ENCODE results near the gene RAD51AP1. TPM values are rescaled to one million over a fixed set of nuclear protein-coding genes. Genes with fewer than 3 reads are reported as not detected.

The RAD51AP1 gene
- total RNA-seq, 1 experiment from 2014 or later, result 59.4 TPM

DNA sequence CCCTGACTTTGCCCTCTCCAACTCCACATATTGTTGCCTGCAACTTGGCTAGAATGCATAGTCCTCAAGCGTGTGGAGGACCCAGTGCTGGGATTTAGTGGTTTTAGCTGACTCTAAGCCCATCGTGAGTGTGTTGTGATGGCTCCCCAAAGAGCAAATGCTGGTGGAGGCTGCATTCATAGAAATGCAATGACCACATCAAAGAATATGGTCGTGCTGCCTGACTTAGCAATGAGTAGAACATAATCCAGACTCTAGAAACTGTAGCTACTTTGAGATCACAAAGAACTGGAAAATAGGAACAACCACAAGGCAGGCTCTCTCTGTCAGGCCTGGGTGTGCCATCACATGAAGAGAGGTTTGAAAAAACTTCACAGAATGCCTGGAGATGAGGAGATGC, 24.6 kb downstream of the RAD51AP1 start:
- Histone ChIP-seq H3K9me3 (ENCODE audit: control insufficient read depth, low read depth, low read length) (no peaks in the 10 kb centered on the region), H3K4me1 (ENCODE audit: insufficient read depth, low read length) (no peaks in the 10 kb centered on the region), H3K27ac (ENCODE audit: insufficient read length, low read depth, low read length) (no peak overlapping the region), H4K91ac (ENCODE audit: insufficient read length, low read depth, low read length) (no peak overlapping the region), H3K23ac (ENCODE audit: insufficient read length, low read depth, low read length) (no peak overlapping the region), H3K56ac (ENCODE audit: insufficient read length, low read depth, low read length) (no peak overlapping the region), H2BK5ac (ENCODE audit: insufficient read length, low read length) (no peak overlapping the region), H2BK120ac (ENCODE audit: low read depth, low read length, poor library complexity, severe bottlenecking) (no peak overlapping the region), H2BK12ac (ENCODE audit: insufficient read length, low read depth, low read length) (no peak overlapping the region), H4K8ac (replicated peaks; ENCODE audit: insufficient read length, low read depth, low read length) (no peak overlapping the region), H3K23me2 (ENCODE audit: insufficient read length, low read depth, low read length, poor library complexity, severe bottlenecking) (peaks cover 3% of the 10 kb centered on the region), H3K27me3 (ENCODE audit: insufficient read depth, low read length) (peaks cover 9% of the 10 kb centered on the region; the same call in 1 of the 2 replicates), H2BK15ac (ENCODE audit: low read depth, low read length) (no peak overlapping the region), H4K5ac (ENCODE audit: insufficient read length, low read depth, low read length) (no peak overlapping the region), H3T11ph (ENCODE audit: low read length) (no peak overlapping the region), H3K79me1 (ENCODE audit: insufficient read depth, low read depth, low read length, poor library complexity, severe bottlenecking) (no peaks in the 10 kb centered on the region), H3K79me2 (ENCODE audit: insufficient read depth, low read length) (no peaks in the 10 kb centered on the region), H2AK5ac (ENCODE audit: insufficient read length, low read length) (no peak overlapping the region), H3K18ac (ENCODE audit: insufficient read length, low read depth, low read length) (no peak overlapping the region), H3K9ac (ENCODE audit: extremely low read depth, insufficient read length, low read length) (no peak overlapping the region), H3K4ac (ENCODE audit: low read depth, low read length) (no peak overlapping the region), H3K14ac (ENCODE audit: insufficient read depth, low read length) (no peak overlapping the region), H4K20me1 (ENCODE audit: control insufficient read depth, insufficient read depth, insufficient read length) (no peaks in the 10 kb centered on the region), H2BK20ac (ENCODE audit: low read depth, low read length, poor library complexity, severe bottlenecking) (no peak overlapping the region), H2AFZ (ENCODE audit: low read length) (no peak overlapping the region), H3K4me2 (ENCODE audit: insufficient read depth, insufficient read length, low read length) (no peak overlapping the region)
- Mint-ChIP-seq H3K9me3 (no peaks in the 10 kb centered on the region; a peak in 1 of 5 replicates), H3K27ac (no peak overlapping the region), H3K4me3 (no peak overlapping the region), H3K36me3 (ENCODE audit: insufficient read depth in 1 of 3, low read depth in 3 of 3) (peaks cover 0 to 20% (median 10%) of the 10 kb centered on the region in 3 experiments; a peak in 5 of 7 replicates), H3K27me3 (ENCODE audit: low read depth) (peaks cover 27% of the 10 kb centered on the region), H3K4me1 (peaks cover 12 to 16% of the 10 kb centered on the region in 2 experiments)
- TF ChIP-seq, protein P1, sequence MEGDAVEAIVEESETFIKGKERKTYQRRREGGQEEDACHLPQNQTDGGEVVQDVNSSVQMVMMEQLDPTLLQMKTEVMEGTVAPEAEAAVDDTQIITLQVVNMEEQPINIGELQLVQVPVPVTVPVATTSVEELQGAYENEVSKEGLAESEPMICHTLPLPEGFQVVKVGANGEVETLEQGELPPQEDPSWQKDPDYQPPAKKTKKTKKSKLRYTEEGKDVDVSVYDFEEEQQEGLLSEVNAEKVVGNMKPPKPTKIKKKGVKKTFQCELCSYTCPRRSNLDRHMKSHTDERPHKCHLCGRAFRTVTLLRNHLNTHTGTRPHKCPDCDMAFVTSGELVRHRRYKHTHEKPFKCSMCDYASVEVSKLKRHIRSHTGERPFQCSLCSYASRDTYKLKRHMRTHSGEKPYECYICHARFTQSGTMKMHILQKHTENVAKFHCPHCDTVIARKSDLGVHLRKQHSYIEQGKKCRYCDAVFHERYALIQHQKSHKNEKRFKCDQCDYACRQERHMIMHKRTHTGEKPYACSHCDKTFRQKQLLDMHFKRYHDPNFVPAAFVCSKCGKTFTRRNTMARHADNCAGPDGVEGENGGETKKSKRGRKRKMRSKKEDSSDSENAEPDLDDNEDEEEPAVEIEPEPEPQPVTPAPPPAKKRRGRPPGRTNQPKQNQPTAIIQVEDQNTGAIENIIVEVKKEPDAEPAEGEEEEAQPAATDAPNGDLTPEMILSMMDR (conservative IDR thresholded peaks at IDR 0.05), result no peak
- DNase-seq, result no peak
- WGBS (ENCODE audit: extremely low coverage, insufficient read length, low lambda C conversion rate), result no CpG with 5 or more reads among the region's 3 CpGs

Measured in H9 (cell line).